ENCODE results near the gene KANK2.

KANK2 gene

DNA sequence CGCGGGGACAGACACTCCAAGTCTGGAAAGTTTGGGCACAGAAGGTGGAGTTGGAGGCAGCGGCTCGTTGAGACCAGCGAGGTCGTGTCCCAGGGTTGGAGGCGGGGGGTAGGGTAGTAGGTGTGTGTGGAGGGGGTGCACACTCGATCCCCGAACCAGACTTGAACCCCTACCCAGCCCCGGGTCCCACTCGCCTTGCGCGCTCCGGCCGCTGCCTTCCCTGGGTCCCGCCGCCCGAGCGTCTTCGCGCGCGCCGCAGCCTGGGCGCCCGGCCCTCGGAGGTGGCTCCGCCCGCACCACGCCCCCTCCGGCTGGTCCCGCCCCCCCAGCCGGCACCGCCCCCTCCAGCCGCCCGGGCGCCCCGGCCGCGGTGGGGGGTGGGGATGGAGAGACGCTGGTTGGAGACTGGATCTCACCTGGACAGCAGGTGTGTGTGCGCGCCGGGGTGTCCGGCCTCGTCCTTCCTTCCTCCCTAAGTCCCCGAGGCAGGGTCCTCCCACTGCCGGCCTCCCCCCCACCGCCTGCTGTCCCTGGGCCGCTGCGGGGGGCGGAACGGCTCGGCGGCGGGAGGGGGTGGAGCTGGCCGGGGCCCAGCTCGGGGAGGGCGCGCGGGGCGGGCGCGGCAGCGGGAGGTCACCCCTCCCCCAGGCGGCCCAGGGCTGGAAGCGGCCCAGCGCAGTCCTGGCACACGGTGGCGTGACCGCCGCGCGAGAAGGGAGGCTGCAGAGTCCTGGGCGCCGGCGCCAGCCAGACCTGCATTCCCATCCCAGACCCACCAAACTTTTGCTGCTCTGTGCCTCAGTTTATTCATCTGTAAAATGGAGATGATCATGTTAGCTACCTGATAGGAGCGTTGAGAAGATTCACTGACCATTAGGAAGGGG is at the start of gene KANK2:
Gene KANK2 (minus strand): TSS at position 255 of the 884 bp plus-strand sequence. CDS start 3,034 bp downstream, outside the sequence.
- DNase-seq (ENCODE audit: low spot score), result peak; percentile 97

DNA sequence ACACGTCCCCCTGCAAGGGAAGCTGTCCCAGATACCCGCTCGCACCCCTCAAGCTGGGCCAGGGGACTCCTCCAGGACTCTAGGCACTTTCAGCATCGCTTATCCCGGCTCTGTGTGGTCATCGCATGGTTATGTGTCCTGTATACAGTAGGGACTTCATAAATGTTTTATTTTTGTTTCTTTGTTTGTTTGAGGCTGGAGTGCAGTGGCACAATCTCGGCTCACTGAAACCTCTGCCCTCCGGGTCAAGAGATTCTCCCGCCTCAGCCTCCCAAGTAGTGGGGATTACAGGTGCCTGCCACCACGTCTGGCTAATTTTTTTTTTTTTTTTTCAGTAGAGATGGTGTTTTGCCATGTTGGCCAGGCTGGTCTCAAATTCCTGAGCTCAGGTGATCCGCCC is 49.6 kb upstream of the KANK2 start:
- DNase-seq (ENCODE audit: low spot score), result no peak

DNA sequence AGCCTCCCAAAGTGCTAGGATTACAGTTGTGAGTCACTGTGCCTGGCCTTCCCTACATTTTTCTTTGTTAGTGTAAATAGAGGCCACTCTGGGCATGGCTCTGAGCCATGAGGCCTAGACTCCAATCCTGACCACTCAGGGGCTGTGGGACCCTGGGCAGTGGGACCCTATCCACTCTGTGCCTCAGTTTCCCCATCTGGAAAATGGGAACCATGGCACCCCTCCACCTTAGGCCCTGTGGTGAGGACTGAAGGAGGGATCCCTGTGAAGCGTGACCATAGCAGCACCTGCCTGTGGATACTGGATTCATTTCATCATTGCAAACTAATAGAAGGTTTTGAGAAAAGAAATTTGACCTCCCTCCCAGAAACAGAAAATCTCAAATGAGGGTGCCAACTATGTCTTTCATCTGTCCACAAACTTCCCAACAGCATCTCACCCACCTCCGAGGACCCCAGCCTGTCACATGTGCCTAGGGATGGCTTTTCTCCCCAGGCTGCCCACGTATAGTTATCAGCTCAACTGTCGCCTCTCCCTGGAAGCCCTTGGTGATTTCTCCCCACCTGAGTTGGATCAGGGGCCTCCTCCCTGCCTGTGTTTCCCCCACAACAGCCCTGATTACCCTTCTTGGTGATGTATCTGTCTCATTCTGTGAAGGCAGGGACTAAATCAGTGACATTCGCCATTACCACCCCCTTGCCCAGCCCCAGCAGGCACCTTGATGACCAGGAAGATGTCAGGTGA is 47.7 kb upstream of the KANK2 start:
- DNase-seq (ENCODE audit: low spot score), result no peak

DNA sequence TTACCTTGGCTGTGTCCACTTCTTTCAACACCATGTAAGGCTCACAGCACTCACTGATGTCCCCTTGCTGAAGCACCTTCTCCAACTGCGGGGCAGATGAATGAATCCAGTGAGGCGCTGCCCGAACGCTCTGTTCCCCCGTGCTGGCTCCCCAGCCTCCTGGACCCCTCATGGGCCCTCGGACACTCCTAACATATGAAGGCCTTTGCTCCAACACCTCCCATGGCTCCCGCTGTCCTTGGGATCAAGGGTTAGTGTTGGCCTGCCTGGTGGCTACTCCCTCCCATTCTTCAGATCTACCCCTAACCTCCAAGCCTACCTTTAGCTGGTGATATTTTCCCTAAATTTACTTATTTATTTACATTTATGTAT is 46.4 kb upstream of the KANK2 start:
- DNase-seq (ENCODE audit: low spot score), result no peak

DNA sequence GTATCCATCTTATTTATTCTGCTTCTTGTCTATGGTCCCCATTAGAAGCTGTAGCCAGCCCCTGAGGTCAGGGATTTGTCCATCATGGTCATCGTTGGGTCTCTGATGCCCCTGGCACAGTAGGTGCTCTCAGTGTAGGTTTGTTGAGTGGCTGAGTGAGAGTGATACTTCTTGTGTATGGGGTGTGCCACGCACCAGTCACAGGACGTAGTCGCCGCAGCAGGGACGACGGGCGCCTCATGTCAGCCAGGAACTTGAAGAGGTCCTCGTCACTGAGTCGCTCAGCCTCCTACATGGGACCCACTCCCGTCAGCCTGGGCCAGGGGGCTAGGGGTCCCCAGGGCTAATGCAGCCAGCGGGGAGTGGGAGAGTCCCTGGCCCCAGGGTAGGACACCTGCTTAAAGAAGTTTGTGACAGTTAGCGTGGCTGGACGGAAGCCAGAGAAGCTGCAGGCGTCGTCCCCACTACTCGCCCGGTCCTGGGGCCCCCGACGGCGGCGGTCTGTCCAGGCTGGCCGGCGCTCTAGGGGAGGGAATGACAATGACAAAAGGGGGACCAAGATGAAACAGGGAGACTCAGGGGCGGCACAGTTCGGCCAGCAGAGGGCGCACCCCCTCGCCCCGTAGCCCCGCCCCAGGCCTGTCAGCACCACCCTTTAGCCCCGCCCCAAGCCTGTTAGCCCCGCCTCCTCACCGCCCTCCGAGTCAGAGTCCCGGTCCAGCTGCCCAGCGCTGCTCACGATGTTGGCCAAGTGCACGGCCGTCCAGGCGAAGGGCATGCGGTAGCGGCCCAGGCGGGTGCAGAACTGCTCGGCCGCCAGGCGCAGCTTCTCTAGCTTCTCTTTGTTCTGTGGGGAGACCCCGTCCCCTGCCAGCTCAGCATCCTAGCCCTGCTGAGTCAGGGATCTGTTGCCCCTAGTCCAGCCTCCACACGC is 45.8 kb upstream of the KANK2 start:
- DNase-seq (ENCODE audit: low spot score), result peak; percentile 99

DNA sequence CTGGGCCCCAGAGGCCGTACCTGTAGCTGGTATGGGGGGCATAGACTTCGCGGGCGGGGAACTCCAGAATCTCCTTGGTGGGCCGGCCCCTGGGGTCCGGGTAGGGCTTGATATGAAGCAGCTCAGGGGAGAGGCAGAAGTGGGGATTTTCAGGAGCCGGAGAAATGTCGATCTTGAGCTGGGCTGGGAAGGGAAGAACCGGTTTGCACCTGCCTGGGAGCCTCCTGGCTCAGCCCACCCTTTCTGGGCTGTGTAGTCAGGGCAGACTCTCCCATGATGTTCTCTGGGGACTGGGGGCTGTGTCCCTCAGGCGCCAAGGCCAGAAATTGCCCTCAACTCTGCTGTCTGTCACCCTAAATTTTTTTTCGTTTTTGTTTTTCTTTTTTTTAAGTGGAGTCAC is 44.7 kb upstream of the KANK2 start:
- DNase-seq (ENCODE audit: low spot score), result no peak

DNA sequence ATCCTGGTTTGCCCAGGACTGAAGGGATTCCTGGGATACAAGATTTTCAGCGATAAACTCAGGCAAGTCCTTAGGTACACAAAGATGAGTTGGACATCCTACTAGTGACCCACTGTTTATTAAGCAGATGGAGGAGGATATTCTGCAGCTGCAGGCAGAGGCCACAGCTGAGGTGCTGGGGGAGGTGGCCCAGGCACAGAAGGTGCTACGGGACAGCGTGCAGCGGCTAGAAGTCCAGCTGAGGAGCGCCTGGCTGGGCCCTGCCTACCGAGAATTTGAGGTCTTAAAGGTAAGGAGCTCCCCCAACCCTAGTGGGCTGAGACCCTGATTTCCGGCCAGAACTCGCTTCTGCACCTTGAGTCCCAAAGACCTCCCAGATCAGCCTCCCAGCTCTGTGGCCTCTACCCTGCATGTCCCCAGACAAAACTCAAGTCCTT is 42.7 kb upstream of the KANK2 start:
- DNase-seq (ENCODE audit: low spot score), result no peak

DNA sequence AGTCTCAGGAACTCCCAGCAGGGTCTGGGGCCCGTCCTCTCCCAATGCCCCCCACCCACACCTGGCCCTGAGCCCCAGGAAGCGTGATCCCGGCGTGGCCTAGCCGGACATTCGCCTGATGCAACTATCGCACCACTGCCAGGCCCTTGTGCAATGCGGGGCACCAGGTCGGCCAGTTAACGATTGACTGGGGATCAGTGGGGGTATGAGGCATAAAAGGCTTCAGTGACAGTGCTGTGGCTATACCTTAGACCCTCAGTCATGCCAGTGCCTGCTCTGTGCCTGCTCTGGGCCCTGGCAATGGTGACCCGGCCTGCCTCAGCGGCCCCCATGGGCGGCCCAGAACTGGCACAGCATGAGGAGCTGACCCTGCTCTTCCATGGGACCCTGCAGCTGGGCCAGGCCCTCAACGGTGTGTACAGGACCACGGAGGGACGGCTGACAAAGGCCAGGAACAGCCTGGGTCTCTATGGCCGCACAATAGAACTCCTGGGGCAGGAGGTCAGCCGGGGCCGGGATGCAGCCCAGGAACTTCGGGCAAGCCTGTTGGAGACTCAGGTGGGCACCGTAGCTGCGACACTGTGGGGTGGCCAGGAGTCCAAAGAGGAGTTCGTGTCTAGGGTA is 42.1 kb upstream of the KANK2 start, which contains the start of gene ANGPTL8:
Gene ANGPTL8 (plus strand): TSS at position 243 of the 624 bp plus-strand sequence. CDS start 19 bp downstream, at position 262.
- DNase-seq (ENCODE audit: low spot score), result no peak

DNA sequence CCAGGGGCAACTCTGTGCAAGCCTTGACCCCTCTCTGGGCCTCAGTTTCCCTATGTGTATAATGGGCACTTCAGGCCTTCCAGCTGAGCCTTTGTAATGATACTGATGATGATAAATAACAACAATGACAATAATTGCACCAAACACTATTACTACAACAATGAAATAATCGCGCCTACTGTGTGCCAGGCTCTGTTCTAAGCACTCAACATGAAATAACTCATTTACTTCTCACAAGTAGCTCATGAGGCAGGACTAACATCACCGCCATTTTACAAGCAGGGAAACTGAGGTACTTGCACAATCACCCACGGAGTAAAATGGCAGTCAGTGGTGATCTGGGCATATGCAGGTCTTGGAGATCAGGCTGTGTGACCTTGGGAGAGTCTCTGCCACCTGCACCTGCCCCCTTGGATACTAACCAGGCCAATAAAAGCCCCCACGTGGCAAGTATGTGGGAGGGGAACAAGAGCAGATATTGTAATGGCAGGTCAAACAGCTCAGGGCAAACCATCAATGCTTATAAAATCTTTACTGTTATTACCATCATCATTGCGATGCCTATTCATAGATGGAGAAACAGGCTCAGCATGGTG is 41.5 kb upstream of the KANK2 start:
- DNase-seq (ENCODE audit: low spot score), result no peak

DNA sequence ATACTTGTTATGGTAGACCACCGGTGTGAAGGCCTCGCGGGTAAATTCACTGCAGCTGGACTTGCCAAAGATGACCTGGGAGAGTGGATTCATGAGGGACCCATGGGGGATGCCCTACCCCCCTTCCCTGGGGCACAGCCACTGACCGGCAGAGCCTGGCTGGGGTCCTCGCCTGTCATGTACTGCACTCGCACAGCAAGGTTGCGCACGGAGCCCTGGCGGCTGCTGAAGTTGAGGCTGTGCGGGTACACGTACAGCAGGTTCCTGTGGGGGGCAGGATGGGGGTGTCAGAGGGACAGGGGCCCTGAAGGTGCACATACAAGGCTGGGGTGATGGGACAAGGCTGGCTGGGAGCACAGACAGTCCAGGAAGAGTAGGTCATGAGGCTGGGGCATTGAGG is 40.7 kb upstream of the KANK2 start:
- no peak for DNase-seq (ENCODE audit: low spot score)

DNA sequence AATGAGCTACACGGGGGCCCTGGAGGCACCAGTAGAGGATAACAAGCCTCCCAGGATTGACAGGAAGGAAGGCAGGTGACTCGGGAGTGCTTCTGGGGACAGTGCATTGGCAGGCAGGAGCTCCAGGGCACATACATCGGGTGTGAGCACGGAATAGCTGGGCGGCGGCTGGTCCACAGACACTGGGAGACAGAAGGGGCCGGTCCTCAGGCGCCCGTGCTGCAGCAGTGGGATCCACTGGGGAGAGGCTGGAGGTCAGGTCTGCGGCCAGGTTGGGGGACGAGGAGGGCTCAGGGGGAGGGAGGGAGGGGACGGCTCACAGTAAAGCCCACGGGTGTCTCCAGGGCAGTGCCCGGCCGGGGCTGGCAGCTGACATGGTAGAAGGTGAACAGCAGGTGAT is 40.0 kb upstream of the KANK2 start:
- no peak for DNase-seq (ENCODE audit: low spot score)

DNA sequence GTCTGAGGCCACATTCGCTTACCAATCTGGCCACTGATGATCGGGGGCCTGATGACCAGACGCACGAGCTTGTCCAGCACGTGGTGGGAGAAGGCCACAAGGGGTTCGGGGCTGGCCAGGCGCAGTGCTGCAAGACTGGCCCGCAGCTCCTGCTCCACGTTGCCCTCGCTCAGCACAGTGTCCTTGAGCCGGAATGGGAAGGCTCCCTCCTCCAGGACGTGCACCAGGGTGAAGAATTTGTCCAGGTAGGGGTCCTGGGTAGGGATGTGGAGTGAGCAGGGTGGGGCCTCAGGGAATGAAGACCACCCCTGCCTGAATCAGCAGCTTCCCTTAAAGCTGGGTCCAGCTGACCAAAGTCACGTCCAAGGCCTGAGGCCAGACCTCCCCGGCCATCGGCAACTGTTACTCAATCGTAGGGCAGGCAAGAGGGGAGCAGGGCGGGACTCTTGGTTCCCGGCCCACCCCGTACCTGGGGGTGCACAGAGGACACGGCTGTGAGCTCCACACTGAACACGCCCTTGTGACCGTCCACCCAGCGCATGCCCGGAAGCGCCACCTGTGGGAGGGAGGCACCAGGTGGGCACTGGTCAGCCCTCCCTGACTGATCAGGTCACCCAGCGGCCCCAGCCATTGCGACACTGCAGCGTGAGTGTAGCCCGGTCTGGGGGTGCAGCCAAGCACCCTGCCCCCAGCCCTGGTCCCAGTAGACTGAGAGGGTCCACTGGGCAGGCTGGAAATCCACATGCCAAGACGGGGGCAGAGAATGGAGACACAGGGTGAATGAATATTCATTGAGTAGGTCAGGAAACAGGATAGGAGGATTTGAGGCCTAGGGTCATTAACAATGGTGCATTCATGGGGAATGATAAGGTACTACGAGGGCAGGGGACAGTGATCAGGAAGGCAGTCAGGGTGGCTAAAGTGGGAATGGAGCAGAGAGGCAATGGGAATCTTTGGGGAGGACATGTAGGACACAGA is 39.3 kb upstream of the KANK2 start:
- DNase-seq (ENCODE audit: low spot score), result no peak

DNA sequence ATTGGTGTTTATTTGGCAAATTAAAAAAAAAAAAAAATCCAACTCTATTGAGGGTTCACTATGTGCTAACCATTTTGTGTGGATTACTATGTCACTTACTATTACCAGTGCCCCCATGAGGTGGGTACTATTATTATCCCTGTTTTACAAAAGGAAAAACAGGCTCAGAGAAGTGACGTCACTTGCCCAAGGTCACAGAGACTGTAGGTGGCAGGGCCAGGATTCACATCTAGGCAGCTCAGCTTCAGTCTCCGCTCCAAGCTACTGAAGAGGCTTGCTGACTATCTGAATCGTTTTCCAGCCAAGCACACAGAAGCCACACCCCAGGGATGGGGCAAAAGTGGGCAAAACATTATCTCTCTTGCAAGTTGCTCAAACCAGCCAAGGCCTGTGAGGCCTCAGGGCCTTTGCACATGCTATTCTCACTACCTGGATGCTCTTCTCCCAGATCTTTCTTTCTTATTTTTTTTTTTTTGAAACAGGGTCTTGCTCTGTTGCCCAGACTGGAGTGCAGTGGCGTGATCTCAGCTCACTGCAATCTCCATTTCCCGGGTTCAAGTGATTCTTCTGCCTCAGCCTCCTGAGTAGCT is 37.2 kb upstream of the KANK2 start:
- no peak for DNase-seq (ENCODE audit: low spot score)

DNA sequence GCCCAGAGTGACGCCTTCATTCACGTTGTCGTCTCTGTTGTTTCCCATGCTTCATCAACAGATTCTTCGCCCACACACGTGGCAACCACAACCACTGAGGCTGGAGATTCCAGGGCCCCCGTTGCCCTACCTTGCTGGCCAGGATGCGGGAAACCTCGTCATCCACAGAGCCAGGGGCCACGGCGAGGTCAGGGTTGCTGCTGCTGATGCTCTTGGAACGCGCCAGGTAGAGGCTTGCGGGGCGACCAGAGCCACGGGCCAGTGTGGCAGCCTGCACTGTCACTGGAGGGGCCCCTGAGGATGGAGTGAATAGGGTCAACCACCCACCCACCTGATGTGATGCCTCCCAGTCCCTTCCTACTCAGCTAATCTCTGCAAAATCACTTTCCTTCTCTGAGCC is 35.7 kb upstream of the KANK2 start:
- no peak for DNase-seq (ENCODE audit: low spot score)

DNA sequence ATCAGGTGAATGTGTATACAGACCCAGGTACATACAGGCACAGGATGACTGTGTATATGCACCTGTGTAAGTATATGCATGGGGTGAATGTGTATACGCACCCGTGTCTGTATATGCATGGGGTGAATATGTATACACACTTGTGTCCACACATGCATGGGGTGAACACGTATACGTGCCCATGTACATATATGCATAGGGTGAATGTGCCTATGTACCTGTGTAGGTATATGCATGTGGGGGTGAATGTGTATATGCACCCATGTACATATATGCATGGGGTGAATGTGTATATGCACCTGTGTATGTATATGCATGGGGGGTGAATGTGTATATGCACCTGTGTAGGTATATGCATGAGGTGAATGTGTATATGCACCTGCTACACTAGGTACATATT is 35.2 kb upstream of the KANK2 start:
- no peak for DNase-seq (ENCODE audit: low spot score)

DNA sequence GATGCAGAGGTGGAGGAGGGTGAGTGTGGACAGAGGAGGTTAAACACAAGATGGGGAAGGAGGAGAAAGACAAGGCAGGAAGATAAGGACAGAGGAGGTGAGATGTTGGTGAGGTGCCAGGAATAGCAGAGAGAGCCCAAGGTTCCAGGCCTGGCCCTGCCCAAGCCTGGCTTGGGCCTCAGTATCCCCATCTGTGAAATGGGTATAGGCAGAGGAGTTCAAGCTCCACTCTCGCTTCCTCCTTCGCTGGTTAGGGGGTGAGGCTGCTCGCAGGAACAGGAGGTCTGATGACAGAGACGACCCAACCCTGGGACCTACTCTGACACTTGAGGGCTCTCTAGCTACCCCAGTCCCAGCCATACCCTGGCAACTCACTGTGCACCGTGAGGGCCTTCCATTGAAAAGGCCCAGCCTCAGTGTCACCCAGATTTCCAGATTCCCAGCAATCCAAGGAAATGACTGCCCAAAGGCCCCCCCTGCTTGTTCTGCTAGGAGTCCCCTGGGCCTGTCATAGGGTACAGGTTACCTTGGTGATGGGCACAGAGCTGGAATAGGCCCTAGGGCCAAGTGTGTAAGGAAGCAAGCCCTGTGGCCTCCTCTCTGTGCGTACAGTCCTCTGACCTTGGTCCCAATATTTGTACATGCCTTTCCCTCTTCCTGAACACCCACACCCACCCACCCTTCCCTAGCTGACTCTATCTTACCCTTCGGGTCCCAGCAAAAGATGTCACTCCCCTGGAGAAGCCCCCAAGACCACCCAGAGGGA is 33.5 kb upstream of the KANK2 start:
- no peak for DNase-seq (ENCODE audit: low spot score)

DNA sequence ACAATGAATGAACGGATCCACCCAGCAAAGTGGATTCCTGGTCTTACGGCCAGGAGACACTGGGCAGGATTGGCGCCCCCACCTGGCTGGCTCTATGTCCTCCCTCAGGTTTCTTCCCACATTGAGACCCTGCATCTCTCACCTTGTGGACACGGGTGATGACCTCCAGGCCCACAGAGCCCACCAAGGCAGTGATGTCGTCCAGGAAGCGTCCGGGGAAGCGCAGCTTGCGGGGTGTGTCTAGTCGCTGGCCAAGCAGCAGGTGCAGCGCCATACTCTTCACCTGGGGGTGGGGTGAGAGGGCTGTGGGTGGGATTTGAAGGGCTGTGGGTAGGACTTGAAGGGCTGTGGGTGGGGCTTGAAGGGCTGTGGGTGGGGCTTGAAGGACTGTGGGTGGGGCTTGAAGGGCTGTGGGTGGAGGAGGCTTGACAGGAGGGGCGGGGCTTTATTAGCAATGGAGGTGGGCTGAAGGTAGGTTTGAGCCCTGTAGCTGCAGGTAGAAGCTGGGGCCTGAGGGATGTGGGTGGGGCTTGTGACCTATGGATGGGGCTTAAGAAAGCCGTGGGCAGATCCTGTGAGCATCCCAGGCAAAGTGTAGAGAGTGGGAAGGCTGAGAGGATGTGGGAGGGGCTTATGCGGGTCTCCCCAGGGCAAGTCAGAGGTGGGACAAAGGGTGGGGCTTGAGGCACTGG is 30.0 kb upstream of the KANK2 start:
- no peak for DNase-seq (ENCODE audit: low spot score)

DNA sequence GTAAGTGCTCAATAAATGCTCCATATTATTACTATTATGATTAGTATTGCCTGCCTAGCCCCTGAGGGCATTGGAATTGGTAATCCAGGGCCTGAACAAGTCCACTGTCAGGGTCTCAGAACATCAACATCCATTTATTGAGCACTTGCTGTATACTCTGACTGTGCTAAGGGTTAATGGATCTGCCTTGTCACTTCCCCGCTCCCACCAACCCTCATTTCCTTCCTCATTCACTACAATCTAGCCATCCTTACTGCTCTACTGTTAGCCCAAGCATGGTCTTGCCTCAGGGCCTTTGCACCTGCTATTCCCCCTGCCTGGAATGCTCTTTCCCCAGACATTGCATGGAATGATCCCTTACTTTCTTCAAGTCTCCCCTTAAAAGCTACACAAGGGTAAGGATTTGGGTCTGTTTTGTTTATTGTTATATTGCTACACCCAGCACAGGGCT is 29.4 kb upstream of the KANK2 start:
- DNase-seq (ENCODE audit: low spot score), result no peak

Measured in AG08396 (cell line).